Measurements from ENCODE around the gene C19orf53. TPM values are rescaled to one million over a fixed set of nuclear protein-coding genes. Genes with fewer than 3 reads are reported as not detected.

C19orf53 gene
- total and polyA plus RNA-seq, 10 of the 15 experiments (the other 5 are each of a cell fraction or from before 2014, with no cell fraction given), result 109 to 449 (median 218) TPM

GRCh38 chr19:13761423-13761822 is 12.8 kb upstream of the C19orf53 start:
- no peak overlapping the region for H3K4me3 ChIP-seq
- ATAC-seq (no peak), FAIRE-seq (no peak), DNase-seq (ENCODE audit: low read depth, low spot score) (no peak)
- H3K79me2 ChIP-seq (ENCODE audit: control insufficient read depth, insufficient read depth, low read length), result peaks cover 19% of the 10 kb centered on the region
- no peak for TF ChIP-seq ESRRA (IDR thresholded peaks at IDR 0.05; ENCODE audit: low read length)
- TF ChIP-seq, protein P1, sequence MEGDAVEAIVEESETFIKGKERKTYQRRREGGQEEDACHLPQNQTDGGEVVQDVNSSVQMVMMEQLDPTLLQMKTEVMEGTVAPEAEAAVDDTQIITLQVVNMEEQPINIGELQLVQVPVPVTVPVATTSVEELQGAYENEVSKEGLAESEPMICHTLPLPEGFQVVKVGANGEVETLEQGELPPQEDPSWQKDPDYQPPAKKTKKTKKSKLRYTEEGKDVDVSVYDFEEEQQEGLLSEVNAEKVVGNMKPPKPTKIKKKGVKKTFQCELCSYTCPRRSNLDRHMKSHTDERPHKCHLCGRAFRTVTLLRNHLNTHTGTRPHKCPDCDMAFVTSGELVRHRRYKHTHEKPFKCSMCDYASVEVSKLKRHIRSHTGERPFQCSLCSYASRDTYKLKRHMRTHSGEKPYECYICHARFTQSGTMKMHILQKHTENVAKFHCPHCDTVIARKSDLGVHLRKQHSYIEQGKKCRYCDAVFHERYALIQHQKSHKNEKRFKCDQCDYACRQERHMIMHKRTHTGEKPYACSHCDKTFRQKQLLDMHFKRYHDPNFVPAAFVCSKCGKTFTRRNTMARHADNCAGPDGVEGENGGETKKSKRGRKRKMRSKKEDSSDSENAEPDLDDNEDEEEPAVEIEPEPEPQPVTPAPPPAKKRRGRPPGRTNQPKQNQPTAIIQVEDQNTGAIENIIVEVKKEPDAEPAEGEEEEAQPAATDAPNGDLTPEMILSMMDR (IDR thresholded peaks at IDR 0.05 in 2 of 3, conservative IDR thresholded peaks at IDR 0.05 in 1 of 3; ENCODE audit: control insufficient read depth in 2 of 3, extremely low read depth in 1 of 3, insufficient read depth in 1 of 3, low read depth in 3 of 3, low read length in 3 of 3), result peak in 1 of 3 experiments; percentile 6; a peak in 1 of 6 replicates
- no peak for TF ChIP-seq SMARCA5 (IDR thresholded peaks at IDR 0.05)
- TF ChIP-seq NFXL1 (IDR thresholded peaks at IDR 0.05; ENCODE audit: borderline replicate concordance), result no peak
- no peak for TF ChIP-seq TBL1XR1 (IDR thresholded peaks at IDR 0.05; ENCODE audit: low read depth, low read length)
- TF ChIP-seq IKZF1 (conservative IDR thresholded peaks at IDR 0.05), result no peak
- H3K9me3 ChIP-seq (replicated peaks; ENCODE audit: control insufficient read depth, insufficient read depth, low read length), result no peaks in the 10 kb centered on the region
- H4K20me1 ChIP-seq (ENCODE audit: control insufficient read depth, insufficient read depth), result no peaks in the 10 kb centered on the region
- intact Hi-C loops (cut with micrococcal nuclease; ENCODE audit: unreplicated experiment) (no loop called here), in situ Hi-C loops (cut with MboI) (no loop called here)
- no peaks in the 10 kb centered on the region for H3K27me3 ChIP-seq (replicated peaks in 1 of 2; ENCODE audit: control insufficient read depth in 2 of 2, insufficient read depth in 2 of 2, low read length in 1 of 2)
- no peak overlapping the region for H3K9ac ChIP-seq (ENCODE audit: control insufficient read depth, insufficient read depth, low read length)
- no peak overlapping the region for H3K4me2 ChIP-seq (ENCODE audit: control insufficient read depth, insufficient read depth)
- SMC1A ChIA-PET (ENCODE audit: uncharacterized antibody, unreplicated experiment), result interaction anchor here (1.3 kb wide), 1 partner anchor 12 kb away, joined by 3 read pairs; no protein-coding TSS in a partner anchor
- peaks cover 4 to 16% of the 10 kb centered on the region in 2 experiments for H3K36me3 ChIP-seq (ENCODE audit: control insufficient read depth in 2 of 2, insufficient read depth in 2 of 2, low read length in 1 of 2)
- no TSS peak for BruUV-seq (replicated peaks)
- no peak overlapping the region for H2AFZ ChIP-seq (ENCODE audit: control insufficient read depth, low read depth, low read length)
- CTCF ChIA-PET, result interaction anchor here (1.2 kb wide), 1 partner anchor 101 kb away, joined by 3 read pairs; no protein-coding TSS in a partner anchor
- RAD21 ChIA-PET (ENCODE audit: unreplicated experiment), result no interaction called here
- POLR2A ChIA-PET, result interaction anchor here (0.7 kb wide), 1 partner anchor 39 kb away, joined by 3 read pairs; no protein-coding TSS in a partner anchor
- H3K27ac ChIP-seq (ENCODE audit: control insufficient read depth, insufficient read depth), result no peak overlapping the region
- H3K4me1 ChIP-seq (ENCODE audit: control insufficient read depth, insufficient read depth, low read length), result no peaks in the 10 kb centered on the region
- WGBS (ENCODE audit: insufficient coverage, insufficient replicate concordance, low lambda C conversion rate, missing lambda C conversion rate), result 85% methylated on average over 8 of the region's 8 CpGs

Measured in GM12878 (cell line).